Amniotic stem cell (primary cell): ENCODE results near the gene VWCE.
"Not testable (repeated sequence)": the region's sequence is repeated elsewhere in the genome, so short reads cannot be mapped to it uniquely, and the experiment has no call there.

Experiments used
- DNase-seq: peaks from one replicate; lab custom pipeline; 2025; lab: John Stamatoyannopoulos, UW

VWCE gene

GRCh38 chr11:61210629-61211028 is 84.5 kb downstream of the VWCE start:
- not testable (repeated sequence) for DNase-seq
